Karpas-422 (cell line): ENCODE measurements around the gene ZNF816. TPM values are rescaled to one million over a fixed set of nuclear protein-coding genes. Genes with fewer than 3 reads are reported as not detected.
"Not testable (repeated sequence)": the region's sequence is repeated elsewhere in the genome, so short reads cannot be mapped to it uniquely, and the experiment has no call there.

Experiments used
- DNase-seq: peaks from one replicate; pipeline ENCODE4 v3.0.0-alpha.2; 2015
- H2AFZ ChIP-seq: fragments of 200-600 bp; sonication (generic); 2 replicates; pipeline ENCODE4 v1.6.1; 2014; ENCODE audit warnings: antibody characterized with exemption, low read length, mixed read lengths
- H3K27ac ChIP-seq: fragments of 200-600 bp; sonication (generic); 2 replicates; pipeline ENCODE4 v1.5.1; 2014; ENCODE audit warnings: mild to moderate bottlenecking, low read length, moderate library complexity
- H3K27me3 ChIP-seq: fragments of 200-600 bp; sonication (generic); 2 replicates; pipeline ENCODE4 v1.6.1; 2014; ENCODE audit warnings: low read length, mixed read lengths
- H3K36me3 ChIP-seq: fragments of 200-600 bp; sonication (generic); 2 replicates; pipeline ENCODE4 v1.6.1; 2014; ENCODE audit warnings: low read length, mixed read lengths; ENCODE audit not compliant: insufficient read depth
- H3K4me1 ChIP-seq: fragments of 200-600 bp; sonication (generic); 2 replicates; pipeline ENCODE4 v1.6.1; 2014; ENCODE audit warnings: mild to moderate bottlenecking, low read length, mixed read lengths
- H3K4me2 ChIP-seq: fragments of 200-600 bp; sonication (generic); 2 replicates; pipeline ENCODE4 v1.6.1; 2014; ENCODE audit warnings: low read length, low read depth, mild to moderate bottlenecking; ENCODE audit not compliant: poor library complexity, severe bottlenecking
- H3K4me3 ChIP-seq: fragments of 200-600 bp; sonication (generic); 2 replicates; pipeline ENCODE4 v1.5.1; 2014; ENCODE audit warnings: mild to moderate bottlenecking, antibody characterized with exemption, low read length, mixed read lengths
- H3K79me2 ChIP-seq: fragments of 200-600 bp; sonication (generic); 2 replicates; pipeline ENCODE4 v1.6.1; 2014; ENCODE audit warnings: mild to moderate bottlenecking, low read length, mixed read lengths
- H3K9ac ChIP-seq: fragments of 200-600 bp; sonication (generic); 2 replicates; pipeline ENCODE4 v1.6.0; 2014; ENCODE audit warnings: low read length
- H3K9me2 ChIP-seq: fragments of 200-600 bp; sonication (generic), shearing (Covaris generic); replicated peaks from 2 replicates; pipeline ENCODE4 v1.6.0; 2014; ENCODE audit warnings: mild to moderate bottlenecking, low read length, moderate library complexity; ENCODE audit not compliant: insufficient read depth
- H3K9me3 ChIP-seq: fragments of 300-700, 200-600 bp; sonication (generic); 2 replicates; pipeline ENCODE4 v1.6.1; 2014; ENCODE audit warnings: low read length, mixed read lengths
- H4K20me1 ChIP-seq: fragments of 200-600 bp; sonication (generic); 2 replicates; pipeline ENCODE4 v1.6.1; 2014; ENCODE audit warnings: mild to moderate bottlenecking, antibody characterized with exemption, low read length, low read depth; ENCODE audit not compliant: insufficient read depth
- total RNA-seq: library from RNA; depleted of rRNA; stranded (reverse); fragments of >200 nt; shearing (Covaris generic); gene quantifications from 2 replicates; pipeline ENCODE4 v1.2.3, GENCODE V29; 2014; ENCODE audit warnings: low replicate concordance; rRNA removed

The ZNF816 gene
- total RNA-seq, 1 experiment from 2014 or later, result 20.0 TPM

- H3K9me2 ChIP-seq, H3K9ac ChIP-seq, H3K79me2 ChIP-seq, H3K4me2 ChIP-seq, DNase-seq, H3K9me3 ChIP-seq, H3K27ac ChIP-seq, H3K4me3 ChIP-seq, H4K20me1 ChIP-seq, H3K27me3 ChIP-seq: not testable (repeated sequence)
- Histone ChIP-seq H3K36me3 (peaks cover 38% of the 10 kb centered on the region), H2AFZ (peak overlapping the region; percentile 49; the same call in 1 of the 2 replicates), H3K4me1 (peaks cover 11% of the 10 kb centered on the region)
Measured at GRCh38 chr19:52904052-52904780, 58.5 kb downstream of the ZNF816 start.

GRCh38 chr19:52901842-52902241 lies 60.8 kb downstream of the ZNF816 start:
- H3K9me2 ChIP-seq, result no peaks in the 10 kb centered on the region
- H3K4me1 ChIP-seq, result peaks cover 11% of the 10 kb centered on the region
- peaks cover 18% of the 10 kb centered on the region for H3K36me3 ChIP-seq
- H3K4me2 ChIP-seq, result no peak overlapping the region
- H4K20me1 ChIP-seq, result no peaks in the 10 kb centered on the region
- no peak for DNase-seq
- H3K9me3 ChIP-seq, result no peaks in the 10 kb centered on the region
- no peak overlapping the region for H2AFZ ChIP-seq
- no peak overlapping the region for H3K9ac ChIP-seq
- H3K27me3 ChIP-seq, result no peaks in the 10 kb centered on the region
- H3K79me2 ChIP-seq, result peaks cover 6% of the 10 kb centered on the region
- H3K4me3 ChIP-seq, result no peak overlapping the region
- H3K27ac ChIP-seq, result no peak overlapping the region

Other genes starting within 250 kb of the ZNF816 start
- 17.2 and 25.9 TPM in 2 replicates for gene ZNF611, start 227.8 kb downstream of the ZNF816 start, total RNA-seq
- gene ZNF600, start 176.1 kb downstream of the ZNF816 start, total RNA-seq, result 23.5 and 35.3 TPM in 2 replicates
- 36.2 and 66.7 TPM in 2 replicates for gene ZNF28, start 141.2 kb downstream of the ZNF816 start, total RNA-seq
- gene ZNF468, start 105.3 kb downstream of the ZNF816 start, total RNA-seq, result 38.3 and 55.2 TPM in 2 replicates
- 18.9 and 23.7 TPM in 2 replicates for gene ZNF320, start 65.2 kb downstream of the ZNF816 start, total RNA-seq
- gene ZNF888, start 39.5 kb downstream of the ZNF816 start, total RNA-seq, result 6.0 and 10.5 TPM in 2 replicates
- gene ERVV-1, start 51.0 kb upstream of the ZNF816 start, total RNA-seq, result 0.52 and 2.7 TPM in 2 replicates
- 0.29 TPM in 1 of 2 replicates, not detected in the other for gene ERVV-2, start 81.9 kb upstream of the ZNF816 start, total RNA-seq
- gene ZNF160, start 140.5 kb upstream of the ZNF816 start, total RNA-seq, result 97.3 and 122 TPM in 2 replicates
- gene ZNF415, start 170.0 kb upstream of the ZNF816 start, total RNA-seq, result 9.1 and 11.1 TPM in 2 replicates
- gene ZNF347, start 196.2 kb upstream of the ZNF816 start, total RNA-seq, result 11.3 and 17.6 TPM in 2 replicates
- 9.3 and 52.1 TPM in 2 replicates for gene ZNF665, start 230.5 kb upstream of the ZNF816 start, total RNA-seq